K562 (cell line): ENCODE measurements around the gene NLRP5. TPM values are rescaled to one million over a fixed set of nuclear protein-coding genes. Genes with fewer than 3 reads are reported as not detected.

ENCODE experiments used
- ATAC-seq: fragments of 200-7000 bp; cut with Tn5 transposase; 3 replicates; pipeline ENCODE4 v1.9.1; 2020; ENCODE audit warnings: moderate library complexity
- BruUV-seq: library from RNA; stranded (reverse); fragments of 400-500 nt; replicated peaks from 2 replicates; lab custom pipeline; 2021; lab: Mats Ljungman, UMichigan
- CTCF ChIA-PET: fragments of 300-600 bp; formaldehyde crosslinking; extraction: SDS; loops from one replicate; lab custom pipeline; 2021; ENCODE audit warnings: low intra/inter-chr PET ratio; lab: Yijun Ruan, JAX
- POLR2A ChIA-PET: fragments of 300-600, 350-650 bp; sonication (Branson Sonifier 250); formaldehyde crosslinking; extraction: SDS; loops from one replicate; lab custom pipeline; 2021; ENCODE audit warnings: antibody characterized with exemption, inconsistent platforms; lab: Yijun Ruan, JAX
- DNase-seq, 4 experiments: peaks; one replicate each; pipeline versions ENCODE4 v3.0.0 to v3.0.0-alpha.2; 2011 to 2018; ENCODE audit warnings: low spot score in 3 of 4, mixed read lengths in 3 of 4; ENCODE audit errors: extremely low read depth in 1 of 4
- FAIRE-seq: peaks from 2 replicates; lab custom pipeline; 2011; peaks lifted over from hg19 to GRCh38; lab: Jason Lieb, UNC
- H2AFZ ChIP-seq: 2 replicates; pipeline ENCODE4 v1.6.0; 2011; ENCODE audit warnings: low read depth, low read length, control low read depth, inconsistent platforms
- H3K27ac ChIP-seq: fragments of 200-600 bp; 3 replicates; pipeline ENCODE4 v1.8.0; 2011; ENCODE audit warnings: low read depth, mild to moderate bottlenecking, control low read depth, inconsistent platforms, low read length, moderate library complexity, mixed read lengths; ENCODE audit errors: extremely low read depth
- H3K27me3 ChIP-seq, 2 experiments: fragments of 300-600 bp in 1 of 2; 2 replicates in 1 of 2; 3 replicates in 1 of 2; pipeline versions ENCODE4 v1.6.0 to v1.8.0; 2011; ENCODE audit warnings: inconsistent platforms in 2 of 2, low read length in 2 of 2, mild to moderate bottlenecking in 1 of 2, mixed read lengths in 1 of 2, moderate library complexity in 1 of 2; ENCODE audit not compliant: control insufficient read depth in 2 of 2, insufficient read depth in 2 of 2
- H3K36me3 ChIP-seq: fragments of 300-600 bp; 3 replicates; pipeline ENCODE4 v1.8.0; 2011; ENCODE audit warnings: mild to moderate bottlenecking, low read length, inconsistent platforms; ENCODE audit not compliant: control insufficient read depth, insufficient read depth
- H3K4me1 ChIP-seq, 2 experiments: fragments of 200-600 bp in 1 of 2; replicated peaks in 1 of 2; 2 replicates in 1 of 2; 3 replicates in 1 of 2; pipeline versions ENCODE4 v1.5.1 to v1.8.0; 2011; ENCODE audit warnings: inconsistent platforms in 2 of 2, low read length in 2 of 2, mild to moderate bottlenecking in 1 of 2, mixed read lengths in 1 of 2, moderate library complexity in 1 of 2; ENCODE audit not compliant: control insufficient read depth in 2 of 2, insufficient read depth in 2 of 2
- H3K4me2 ChIP-seq: 2 replicates; pipeline ENCODE4 v1.6.1; 2011; ENCODE audit warnings: low read length, control low read depth, inconsistent platforms, mixed read lengths; ENCODE audit not compliant: insufficient read depth
- H3K4me3 ChIP-seq: fragments of 200-600 bp; sonication (generic), shearing (Covaris generic); 2 replicates; pipeline ENCODE4 v1.5.1; 2016; ENCODE audit warnings: control low read depth, inconsistent platforms
- H3K79me2 ChIP-seq: fragments of 200-600 bp; 3 replicates; pipeline ENCODE4 v1.8.0; 2011; ENCODE audit warnings: low read length, inconsistent platforms; ENCODE audit not compliant: control insufficient read depth, insufficient read depth
- H3K9ac ChIP-seq, 2 experiments: 2 replicates each; pipeline versions ENCODE4 v1.6.0 to v1.6.1; 2011; ENCODE audit warnings: low read depth in 2 of 2, low read length in 2 of 2, control low read depth in 1 of 2, inconsistent platforms in 1 of 2, mild to moderate bottlenecking in 1 of 2, mixed read lengths in 1 of 2; ENCODE audit not compliant: insufficient read depth in 1 of 2
- H3K9me1 ChIP-seq: one replicate; pipeline ENCODE4 v1.6.0; 2011; ENCODE audit warnings: inconsistent platforms, mild to moderate bottlenecking, low read length, moderate library complexity; ENCODE audit not compliant: control insufficient read depth, insufficient read depth
- H3K9me3 ChIP-seq: replicated peaks from 2 replicates; pipeline ENCODE4 v1.5.1; 2011; ENCODE audit warnings: low read depth, low read length, inconsistent platforms; ENCODE audit not compliant: control insufficient read depth, insufficient read depth
- H4K20me1 ChIP-seq: replicated peaks from 2 replicates; pipeline ENCODE4 v1.6.1; 2011; ENCODE audit warnings: low read length, inconsistent platforms, mixed read lengths; ENCODE audit not compliant: control insufficient read depth, insufficient read depth
- EHMT2 ChIP-seq: fragments of 450-650 bp; IDR thresholded peaks from 2 replicates; pipeline ENCODE4 v1.6.1; 2018; ENCODE audit warnings: antibody characterized with exemption
- KAT8 ChIP-seq: fragments of 450-650 bp; IDR thresholded peaks from 2 replicates; pipeline ENCODE4 v1.6.1; 2016; ENCODE audit warnings: low read depth, mild to moderate bottlenecking
- MIER1 ChIP-seq: fragments of 450-650 bp; IDR thresholded peaks from 2 replicates; pipeline ENCODE4 v1.6.1; 2016; ENCODE audit warnings: antibody characterized with exemption, mild to moderate bottlenecking, low read depth
- ZNF444 ChIP-seq: fragments of 250-450 bp; sonication (Bioruptor Pico); IDR thresholded peaks from 2 replicates; pipeline ENCODE4 v1.4.0; 2020; ENCODE audit warnings: mild to moderate bottlenecking, moderate library complexity
- WGBS: fragments of 100-300 bp; shearing (Covaris generic); methylation state at CpG from one replicate; pipeline ENCODE4 v1.1.6; 2016; ENCODE audit warnings: low coverage, mixed read lengths; ENCODE audit not compliant: insufficient coverage; ENCODE audit errors: missing lambda C conversion rate; 5-methylcytosine and 5-hydroxymethylcytosine counted together
- in situ Hi-C: fragments of 300-500 bp; cut with MboI; formaldehyde crosslinking; loops from 4 replicates; pipeline ENCODE4 v1.15.0; 2018; ENCODE audit warnings: inconsistent platforms, mixed read lengths
- intact Hi-C: fragments of 100-400 bp; cut with micrococcal nuclease; formaldehyde crosslinking; loops from 2 replicates; pipeline ENCODE4 v1.14.2; 2022
- polyA plus RNA-seq, 8 experiments: library from polyadenylated mRNA; depleted of rRNA in 4 of 8; stranded (reverse) in 5 of 8; unstranded in 3 of 8; fragments of >200 nt; fragmentation: Nextera tagmentation in 2 of 8; fragmentation: Illumina TruSeq in 1 of 8; extraction: Ambion mirVana in 2 of 8; extraction: Trizol in 1 of 8; gene quantifications; 2 replicates each; pipeline versions ENCODE4 v1.2.1 to v1.2.3, GENCODE V29; 2011 to 2014; ENCODE audit warnings: inconsistent platforms in 1 of 8, missing spikeins in 1 of 8
- total RNA-seq, 7 experiments: library from RNA; depleted of rRNA in 6 of 7; stranded (reverse); fragments of >200 nt in 6 of 7; fragmentation: Illumina TruSeq in 2 of 7; extraction: Trizol in 2 of 7; gene quantifications; 2 replicates each; pipeline versions ENCODE4 v1.2.1 to v1.2.3, GENCODE V29; 2011 to 2021; ENCODE audit warnings: low replicate concordance in 1 of 7
- TF ChIP-seq, protein P1 (sequence below), 2 experiments: fragments of 450-650 bp; IDR thresholded peaks; 2 replicates each; pipeline ENCODE4 v1.6.1; 2018; ENCODE audit warnings: mild to moderate bottlenecking in 2 of 2, low read depth in 1 of 2; ENCODE audit not compliant: partially characterized antibody in 2 of 2
- TF ChIP-seq, protein P2 (sequence below), 2 experiments: fragments of 450-650 bp; formaldehyde crosslinking in 1 of 2; IDR thresholded peaks; 2 replicates each; pipeline versions ENCODE4 v1.4.0 to v1.6.1; 2014 to 2020; ENCODE audit warnings: mild to moderate bottlenecking in 2 of 2, borderline replicate concordance in 1 of 2, low read depth in 1 of 2

Gene NLRP5
- total and polyA plus RNA-seq, 9 of the 15 experiments (the other 6 are each of a cell fraction or from before 2014, with no cell fraction given) = 0.04 to 0.07 TPM; not detected in 7

DNA sequence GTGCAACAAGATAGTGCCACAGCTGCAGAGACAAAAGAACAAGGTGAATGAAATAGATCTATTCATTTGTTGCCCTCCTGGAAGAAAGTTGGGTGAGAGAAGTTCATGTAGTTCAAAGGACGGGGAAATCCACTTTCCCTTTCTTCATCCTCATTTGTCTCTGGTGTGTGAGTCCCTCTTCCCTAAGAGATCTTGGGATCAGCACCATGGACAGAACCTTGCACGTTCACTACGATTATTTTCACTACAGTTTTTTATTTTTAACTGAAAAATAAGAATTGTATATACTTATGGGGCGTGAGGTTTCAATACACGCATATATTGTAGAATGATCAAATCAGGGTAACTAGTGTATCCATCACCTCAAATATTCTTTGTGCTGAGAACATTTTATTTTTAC, 29.2 kb downstream of the NLRP5 start:
- H4K20me1 ChIP-seq = no peaks in the 10 kb centered on the region
- no peak for ATAC-seq
- no peaks in the 10 kb centered on the region for H3K36me3 ChIP-seq
- TF ChIP-seq, protein P1, sequence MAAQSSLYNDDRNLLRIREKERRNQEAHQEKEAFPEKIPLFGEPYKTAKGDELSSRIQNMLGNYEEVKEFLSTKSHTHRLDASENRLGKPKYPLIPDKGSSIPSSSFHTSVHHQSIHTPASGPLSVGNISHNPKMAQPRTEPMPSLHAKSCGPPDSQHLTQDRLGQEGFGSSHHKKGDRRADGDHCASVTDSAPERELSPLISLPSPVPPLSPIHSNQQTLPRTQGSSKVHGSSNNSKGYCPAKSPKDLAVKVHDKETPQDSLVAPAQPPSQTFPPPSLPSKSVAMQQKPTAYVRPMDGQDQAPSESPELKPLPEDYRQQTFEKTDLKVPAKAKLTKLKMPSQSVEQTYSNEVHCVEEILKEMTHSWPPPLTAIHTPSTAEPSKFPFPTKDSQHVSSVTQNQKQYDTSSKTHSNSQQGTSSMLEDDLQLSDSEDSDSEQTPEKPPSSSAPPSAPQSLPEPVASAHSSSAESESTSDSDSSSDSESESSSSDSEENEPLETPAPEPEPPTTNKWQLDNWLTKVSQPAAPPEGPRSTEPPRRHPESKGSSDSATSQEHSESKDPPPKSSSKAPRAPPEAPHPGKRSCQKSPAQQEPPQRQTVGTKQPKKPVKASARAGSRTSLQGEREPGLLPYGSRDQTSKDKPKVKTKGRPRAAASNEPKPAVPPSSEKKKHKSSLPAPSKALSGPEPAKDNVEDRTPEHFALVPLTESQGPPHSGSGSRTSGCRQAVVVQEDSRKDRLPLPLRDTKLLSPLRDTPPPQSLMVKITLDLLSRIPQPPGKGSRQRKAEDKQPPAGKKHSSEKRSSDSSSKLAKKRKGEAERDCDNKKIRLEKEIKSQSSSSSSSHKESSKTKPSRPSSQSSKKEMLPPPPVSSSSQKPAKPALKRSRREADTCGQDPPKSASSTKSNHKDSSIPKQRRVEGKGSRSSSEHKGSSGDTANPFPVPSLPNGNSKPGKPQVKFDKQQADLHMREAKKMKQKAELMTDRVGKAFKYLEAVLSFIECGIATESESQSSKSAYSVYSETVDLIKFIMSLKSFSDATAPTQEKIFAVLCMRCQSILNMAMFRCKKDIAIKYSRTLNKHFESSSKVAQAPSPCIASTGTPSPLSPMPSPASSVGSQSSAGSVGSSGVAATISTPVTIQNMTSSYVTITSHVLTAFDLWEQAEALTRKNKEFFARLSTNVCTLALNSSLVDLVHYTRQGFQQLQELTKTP (IDR thresholded peaks at IDR 0.05; ENCODE audit: low read depth in 1 of 2, partially characterized antibody in 2 of 2) = peak in 1 of 2 experiments; percentile 33
- TF ChIP-seq MIER1 = peak; percentile 91
- TF ChIP-seq ZNF444 = no peak
- peak; percentile 95 for TF ChIP-seq EHMT2
- TF ChIP-seq, protein P2, sequence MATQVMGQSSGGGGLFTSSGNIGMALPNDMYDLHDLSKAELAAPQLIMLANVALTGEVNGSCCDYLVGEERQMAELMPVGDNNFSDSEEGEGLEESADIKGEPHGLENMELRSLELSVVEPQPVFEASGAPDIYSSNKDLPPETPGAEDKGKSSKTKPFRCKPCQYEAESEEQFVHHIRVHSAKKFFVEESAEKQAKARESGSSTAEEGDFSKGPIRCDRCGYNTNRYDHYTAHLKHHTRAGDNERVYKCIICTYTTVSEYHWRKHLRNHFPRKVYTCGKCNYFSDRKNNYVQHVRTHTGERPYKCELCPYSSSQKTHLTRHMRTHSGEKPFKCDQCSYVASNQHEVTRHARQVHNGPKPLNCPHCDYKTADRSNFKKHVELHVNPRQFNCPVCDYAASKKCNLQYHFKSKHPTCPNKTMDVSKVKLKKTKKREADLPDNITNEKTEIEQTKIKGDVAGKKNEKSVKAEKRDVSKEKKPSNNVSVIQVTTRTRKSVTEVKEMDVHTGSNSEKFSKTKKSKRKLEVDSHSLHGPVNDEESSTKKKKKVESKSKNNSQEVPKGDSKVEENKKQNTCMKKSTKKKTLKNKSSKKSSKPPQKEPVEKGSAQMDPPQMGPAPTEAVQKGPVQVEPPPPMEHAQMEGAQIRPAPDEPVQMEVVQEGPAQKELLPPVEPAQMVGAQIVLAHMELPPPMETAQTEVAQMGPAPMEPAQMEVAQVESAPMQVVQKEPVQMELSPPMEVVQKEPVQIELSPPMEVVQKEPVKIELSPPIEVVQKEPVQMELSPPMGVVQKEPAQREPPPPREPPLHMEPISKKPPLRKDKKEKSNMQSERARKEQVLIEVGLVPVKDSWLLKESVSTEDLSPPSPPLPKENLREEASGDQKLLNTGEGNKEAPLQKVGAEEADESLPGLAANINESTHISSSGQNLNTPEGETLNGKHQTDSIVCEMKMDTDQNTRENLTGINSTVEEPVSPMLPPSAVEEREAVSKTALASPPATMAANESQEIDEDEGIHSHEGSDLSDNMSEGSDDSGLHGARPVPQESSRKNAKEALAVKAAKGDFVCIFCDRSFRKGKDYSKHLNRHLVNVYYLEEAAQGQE (IDR thresholded peaks at IDR 0.05; ENCODE audit: borderline replicate concordance) = peak; percentile 98
- TF ChIP-seq, protein P2 (CRISPR knock-in tag; IDR thresholded peaks at IDR 0.05; ENCODE audit: low read depth) = peak; percentile 87
- no peak for TF ChIP-seq KAT8
- WGBS = 0% methylated on average over 5 of the region's 5 CpGs
- H2AFZ ChIP-seq = no peak overlapping the region
- H3K4me3 ChIP-seq = no peak overlapping the region
- no TSS peak for BruUV-seq
- H3K9me3 ChIP-seq = no peaks in the 10 kb centered on the region
- no peaks in the 10 kb centered on the region for H3K79me2 ChIP-seq
- CTCF ChIA-PET = no interaction called here
- H3K4me1 ChIP-seq = no peaks in the 10 kb centered on the region
- H3K9me1 ChIP-seq = no peaks in the 10 kb centered on the region
- H3K4me2 ChIP-seq = no peak overlapping the region
- intact Hi-C loops (no loop called here), in situ Hi-C loops (no loop called here)
- no peak overlapping the region for H3K9ac ChIP-seq
- POLR2A ChIA-PET = no interaction called here
- DNase-seq = peak; percentile 22 to 45 (median 26)
- H3K27me3 ChIP-seq = no peaks in the 10 kb centered on the region
- no peak overlapping the region for H3K27ac ChIP-seq
- peak; percentile 62 for FAIRE-seq
